ENCODE data around the gene DDX42. TPM values are rescaled to one million over a fixed set of nuclear protein-coding genes. Genes with fewer than 3 reads are reported as not detected.

Gene DDX42
- total RNA-seq, 1 donor from 2014 or later = 73.5 TPM

Other genes with a start within 250 kb of the DDX42 start
- 32.3 TPM for gene DCAF7, start 223.7 kb upstream of the DDX42 start, total RNA-seq
- 5.5 TPM for gene TACO1, start 173.3 kb upstream of the DDX42 start, total RNA-seq
- 21.4 TPM for gene MAP3K3, start 151.8 kb upstream of the DDX42 start, total RNA-seq
- 15.0 TPM for gene LIMD2, start 74.0 kb upstream of the DDX42 start, total RNA-seq
- gene STRADA, start 32.4 kb upstream of the DDX42 start, total RNA-seq = 27.8 TPM
- 49.9 TPM for gene CCDC47, start 573 bp upstream of the DDX42 start, total RNA-seq
- 38.8 TPM for gene PSMC5, start 53.3 kb downstream of the DDX42 start, total RNA-seq
- 40.4 TPM for gene FTSJ3, start 53.5 kb downstream of the DDX42 start, total RNA-seq
- 13.1 TPM for gene SMARCD2, start 68.5 kb downstream of the DDX42 start, total RNA-seq
- not detected for gene CSH2, start 99.5 kb downstream of the DDX42 start, total RNA-seq
- not detected for gene GH2, start 107.8 kb downstream of the DDX42 start, total RNA-seq
- not detected for gene CSH1, start 122.4 kb downstream of the DDX42 start, total RNA-seq
- gene CSHL1, start 137.1 kb downstream of the DDX42 start, total RNA-seq = not detected
- gene GH1, start 144.7 kb downstream of the DDX42 start, total RNA-seq = not detected
- not detected for gene CD79B, start 158.2 kb downstream of the DDX42 start, total RNA-seq
- gene SCN4A, start 198.7 kb downstream of the DDX42 start, total RNA-seq = not detected
- gene PRR29, start 224.2 kb downstream of the DDX42 start, total RNA-seq = 0.78 TPM
- 8.4 TPM for gene ICAM2, start 246.5 kb downstream of the DDX42 start, total RNA-seq

Measured in occipital lobe (tissue), 1 donor.